Karpas-422 (cell line): ENCODE data around the gene FTCD. TPM values are rescaled to one million over a fixed set of nuclear protein-coding genes. Genes with fewer than 3 reads are reported as not detected.
A peak's percentile ranks its signal among the peaks of the same experiment; 100 is the strongest.
"Not testable (repeated sequence)": the region's sequence is repeated elsewhere in the genome, so short reads cannot be mapped to it uniquely, and the experiment has no call there.

ENCODE experiments used
- DNase-seq: peaks from one replicate; pipeline ENCODE4 v3.0.0-alpha.2; 2015
- H2AFZ ChIP-seq: fragments of 200-600 bp; sonication (generic); 2 replicates; pipeline ENCODE4 v1.6.1; 2014; ENCODE audit warnings: antibody characterized with exemption, low read length, mixed read lengths
- H3K27ac ChIP-seq: fragments of 200-600 bp; sonication (generic); 2 replicates; pipeline ENCODE4 v1.5.1; 2014; ENCODE audit warnings: mild to moderate bottlenecking, low read length, moderate library complexity
- H3K27me3 ChIP-seq: fragments of 200-600 bp; sonication (generic); 2 replicates; pipeline ENCODE4 v1.6.1; 2014; ENCODE audit warnings: low read length, mixed read lengths
- H3K36me3 ChIP-seq: fragments of 200-600 bp; sonication (generic); 2 replicates; pipeline ENCODE4 v1.6.1; 2014; ENCODE audit warnings: low read length, mixed read lengths; ENCODE audit not compliant: insufficient read depth
- H3K4me1 ChIP-seq: fragments of 200-600 bp; sonication (generic); 2 replicates; pipeline ENCODE4 v1.6.1; 2014; ENCODE audit warnings: mild to moderate bottlenecking, low read length, mixed read lengths
- H3K4me2 ChIP-seq: fragments of 200-600 bp; sonication (generic); 2 replicates; pipeline ENCODE4 v1.6.1; 2014; ENCODE audit warnings: low read length, low read depth, mild to moderate bottlenecking; ENCODE audit not compliant: poor library complexity, severe bottlenecking
- H3K4me3 ChIP-seq: fragments of 200-600 bp; sonication (generic); 2 replicates; pipeline ENCODE4 v1.5.1; 2014; ENCODE audit warnings: mild to moderate bottlenecking, antibody characterized with exemption, low read length, mixed read lengths
- H3K79me2 ChIP-seq: fragments of 200-600 bp; sonication (generic); 2 replicates; pipeline ENCODE4 v1.6.1; 2014; ENCODE audit warnings: mild to moderate bottlenecking, low read length, mixed read lengths
- H3K9ac ChIP-seq: fragments of 200-600 bp; sonication (generic); 2 replicates; pipeline ENCODE4 v1.6.0; 2014; ENCODE audit warnings: low read length
- H3K9me2 ChIP-seq: fragments of 200-600 bp; sonication (generic), shearing (Covaris generic); replicated peaks from 2 replicates; pipeline ENCODE4 v1.6.0; 2014; ENCODE audit warnings: mild to moderate bottlenecking, low read length, moderate library complexity; ENCODE audit not compliant: insufficient read depth
- H3K9me3 ChIP-seq: fragments of 300-700, 200-600 bp; sonication (generic); 2 replicates; pipeline ENCODE4 v1.6.1; 2014; ENCODE audit warnings: low read length, mixed read lengths
- H4K20me1 ChIP-seq: fragments of 200-600 bp; sonication (generic); 2 replicates; pipeline ENCODE4 v1.6.1; 2014; ENCODE audit warnings: mild to moderate bottlenecking, antibody characterized with exemption, low read length, low read depth; ENCODE audit not compliant: insufficient read depth
- total RNA-seq: library from RNA; depleted of rRNA; stranded (reverse); fragments of >200 nt; shearing (Covaris generic); gene quantifications from 2 replicates; pipeline ENCODE4 v1.2.3, GENCODE V29; 2014; ENCODE audit warnings: low replicate concordance

Gene FTCD
- total RNA-seq, 1 experiment from 2014 or later = not detected

GRCh38 chr21:46176443-46177129 lies 21.2 kb upstream of the FTCD start:
- H3K27ac ChIP-seq, H3K4me2 ChIP-seq, H4K20me1 ChIP-seq, H3K9me2 ChIP-seq, H3K9ac ChIP-seq, H3K79me2 ChIP-seq, H3K9me3 ChIP-seq, H3K4me3 ChIP-seq, H3K36me3 ChIP-seq, H2AFZ ChIP-seq, DNase-seq, H3K27me3 ChIP-seq: not testable (repeated sequence)
- H3K4me1 ChIP-seq = peaks cover 12% of the 10 kb centered on the region

GRCh38 chr21:46173573-46173972 lies 18.2 kb upstream of the FTCD start:
- H3K9me3 ChIP-seq = no peaks in the 10 kb centered on the region
- no peaks in the 10 kb centered on the region for H3K36me3 ChIP-seq
- no peak overlapping the region for H3K9ac ChIP-seq
- H4K20me1 ChIP-seq = 0 out of 2 replicates have a peak, but pooled peaks cover 4% of the 10 kb centered on the region
- H2AFZ ChIP-seq = no peak overlapping the region
- peaks cover 17% of the 10 kb centered on the region for H3K4me1 ChIP-seq
- no peaks in the 10 kb centered on the region for H3K9me2 ChIP-seq
- DNase-seq = no peak
- H3K27me3 ChIP-seq = no peaks in the 10 kb centered on the region
- no peak overlapping the region for H3K4me2 ChIP-seq
- H3K79me2 ChIP-seq = no peaks in the 10 kb centered on the region
- no peak overlapping the region for H3K4me3 ChIP-seq
- no peak overlapping the region for H3K27ac ChIP-seq

- no peak overlapping the region for H3K9ac ChIP-seq
- DNase-seq = no peak
These were observed 17.6 kb upstream of the FTCD start for GRCh38 chr21:46172863-46173528.

GRCh38 chr21:46171996-46172862 lies 16.9 kb upstream of the FTCD start:
- Histone ChIP-seq H3K4me3 (no peak overlapping the region; the same call in 1 of the 2 replicates), H3K4me2 (peak overlapping the region; percentile 21), H3K9me3 (no peaks in the 10 kb centered on the region), H3K4me1 (peaks cover 17% of the 10 kb centered on the region), H3K27ac (no peak overlapping the region), H3K27me3 (no peaks in the 10 kb centered on the region), H3K36me3 (no peaks in the 10 kb centered on the region), H3K79me2 (no peaks in the 10 kb centered on the region), H3K9me2 (no peaks in the 10 kb centered on the region), H3K9ac (peak overlapping the region; percentile 23; the same call in 1 of the 2 replicates), H2AFZ (no peak overlapping the region), H4K20me1 (0 out of 2 replicates have a peak, but pooled peaks cover 4% of the 10 kb centered on the region)
- peak; percentile 85 for DNase-seq

More at GRCh38 chr21:46172863-46173528, 17.6 kb upstream of the FTCD start:
- Histone ChIP-seq H3K4me2 (no peak overlapping the region), H3K27ac (no peak overlapping the region), H3K36me3 (no peaks in the 10 kb centered on the region), H4K20me1 (0 out of 2 replicates have a peak, but pooled peaks cover 4% of the 10 kb centered on the region), H3K9me2 (no peaks in the 10 kb centered on the region), H3K27me3 (no peaks in the 10 kb centered on the region), H2AFZ (no peak overlapping the region), H3K4me1 (peaks cover 17% of the 10 kb centered on the region), H3K79me2 (no peaks in the 10 kb centered on the region), H3K9me3 (no peaks in the 10 kb centered on the region), H3K4me3 (no peak overlapping the region)

- Histone ChIP-seq H3K4me2 (peak overlapping the region; percentile 21), H4K20me1 (0 out of 2 replicates have a peak, but pooled peaks cover 4% of the 10 kb centered on the region), H3K27ac (no peak overlapping the region), H3K4me1 (peaks cover 17% of the 10 kb centered on the region), H3K4me3 (no peak overlapping the region), H3K79me2 (no peaks in the 10 kb centered on the region), H3K9ac (no peak overlapping the region), H3K36me3 (no peaks in the 10 kb centered on the region), H2AFZ (no peak overlapping the region), H3K9me3 (no peaks in the 10 kb centered on the region), H3K27me3 (no peaks in the 10 kb centered on the region), H3K9me2 (no peaks in the 10 kb centered on the region)
- DNase-seq = no peak
These were observed 16.2 kb upstream of the FTCD start for GRCh38 chr21:46171585-46171984.

GRCh38 chr21:46170436-46171193 lies 15.2 kb upstream of the FTCD start:
- H3K4me3 ChIP-seq, DNase-seq, H3K4me2 ChIP-seq, H3K36me3 ChIP-seq, H3K9ac ChIP-seq, H4K20me1 ChIP-seq, H3K27me3 ChIP-seq, H2AFZ ChIP-seq, H3K9me3 ChIP-seq, H3K27ac ChIP-seq, H3K79me2 ChIP-seq, H3K9me2 ChIP-seq: not testable (repeated sequence)
- H3K4me1 ChIP-seq = peaks cover 17% of the 10 kb centered on the region

GRCh38 chr21:46168659-46169386 lies 13.4 kb upstream of the FTCD start:
- Histone ChIP-seq H3K27ac (no peak overlapping the region), H3K4me2 (no peak overlapping the region), H3K4me3 (no peak overlapping the region), H3K9ac (no peak overlapping the region), H3K9me2 (no peaks in the 10 kb centered on the region), H3K36me3 (no peaks in the 10 kb centered on the region), H3K9me3 (no peaks in the 10 kb centered on the region), H3K4me1 (peaks cover 17% of the 10 kb centered on the region), H2AFZ (no peak overlapping the region), H4K20me1 (no peaks in the 10 kb centered on the region), H3K27me3 (no peaks in the 10 kb centered on the region), H3K79me2 (no peaks in the 10 kb centered on the region)
- DNase-seq = peak; percentile 52
